Measurements from ENCODE around the gene ANXA4. TPM values are rescaled to one million over a fixed set of nuclear protein-coding genes. Genes with fewer than 3 reads are reported as not detected.

The ANXA4 gene
- total and polyA plus RNA-seq, 2 of the 13 experiments (the other 11 are each of a cell fraction or from before 2014, with no cell fraction given) = 155 to 168 TPM

- no peak; the same call in 1 of the 2 replicates for TF ChIP-seq PITX1 (CRISPR knock-in tag; IDR thresholded peaks at IDR 0.05)
- no peak for TF ChIP-seq ISX (CRISPR knock-in tag; conservative IDR thresholded peaks at IDR 0.05)
- peak; percentile 49 for TF ChIP-seq ATF1 (CRISPR knock-in tag; IDR thresholded peaks at IDR 0.05)
- no peak for TF ChIP-seq EEA1 (CRISPR knock-in tag; IDR thresholded peaks at IDR 0.05; ENCODE audit: borderline replicate concordance)
- 0 out of 2 replicates have a peak, but pooled peaks have one; percentile 22 for TF ChIP-seq ARID3A (IDR thresholded peaks at IDR 0.05; ENCODE audit: low read depth, low read length)
- no peak for TF ChIP-seq CREB1 (IDR thresholded peaks at IDR 0.05)
- peak; percentile 74 for TF ChIP-seq CREB1 (CRISPR knock-in tag; IDR thresholded peaks at IDR 0.05)
- TF ChIP-seq ZNF687 (CRISPR knock-in tag; IDR thresholded peaks at IDR 0.05) = peak; percentile 79
- TF ChIP-seq ZSCAN22 (CRISPR knock-in tag; IDR thresholded peaks at IDR 0.05) = no peak
- TF ChIP-seq MEF2D (CRISPR knock-in tag; IDR thresholded peaks at IDR 0.05) = 0 out of 2 replicates have a peak, but pooled peaks have one; percentile 24
- peak in 1 of 2 experiments; percentile 41; a peak in 1 of 4 replicates for TF ChIP-seq POLR2A (IDR thresholded peaks at IDR 0.05; ENCODE audit: insufficient read depth in 1 of 2, low read depth in 2 of 2, low read length in 2 of 2)
- 0 out of 2 replicates have a peak, but pooled peaks have one; percentile 21 for TF ChIP-seq TMF1 (CRISPR knock-in tag; IDR thresholded peaks at IDR 0.05; ENCODE audit: low read depth)
- TF ChIP-seq SAP130 (CRISPR knock-in tag; IDR thresholded peaks at IDR 0.05; ENCODE audit: low read depth) = peak; percentile 40
- no peak for TF ChIP-seq HHEX (CRISPR knock-in tag; IDR thresholded peaks at IDR 0.05)
- TF ChIP-seq E2F2 (CRISPR knock-in tag; IDR thresholded peaks at IDR 0.05; ENCODE audit: borderline replicate concordance) = no peak
- 0 out of 2 replicates have a peak, but pooled peaks have one; percentile 45 for TF ChIP-seq RFXAP (CRISPR knock-in tag; IDR thresholded peaks at IDR 0.05; ENCODE audit: borderline replicate concordance)
- TF ChIP-seq HINFP (CRISPR knock-in tag; IDR thresholded peaks at IDR 0.05; ENCODE audit: low read depth) = no peak
- TF ChIP-seq PHF21A (CRISPR knock-in tag; IDR thresholded peaks at IDR 0.05) = peak; percentile 51; the same call in 1 of the 2 replicates
- TF ChIP-seq TFAP4 (IDR thresholded peaks at IDR 0.05; ENCODE audit: borderline replicate concordance, low read depth) = peak; percentile 34; the same call in 1 of the 2 replicates
- peak; percentile 49; the same call in 1 of the 2 replicates for TF ChIP-seq NFIC (IDR thresholded peaks at IDR 0.05; ENCODE audit: low read length)
- TF ChIP-seq ATF7 (IDR thresholded peaks at IDR 0.05) = no peak
- TF ChIP-seq ATF7 (CRISPR knock-in tag; IDR thresholded peaks at IDR 0.05) = no peak
- peak; percentile 9; the same call in 1 of the 2 replicates for TF ChIP-seq FOXO1 (CRISPR knock-in tag; IDR thresholded peaks at IDR 0.05)
Observed at GRCh38 chr2:69734035-69734611, 7.8 kb upstream of the ANXA4 start (continued).

Measured in HepG2 (cell line).